OCI-LY1 (cell line): ENCODE measurements around the gene CARS2.
"Not testable (repeated sequence)": the region's sequence is repeated elsewhere in the genome, so short reads cannot be mapped to it uniquely, and the experiment has no call there.

Experiments
- H2AFZ ChIP-seq: fragments of 200-600 bp; sonication (generic), shearing (Covaris generic); 2 replicates; pipeline ENCODE4 v1.6.0; 2014; ENCODE audit warnings: antibody characterized with exemption, mild to moderate bottlenecking, low read length
- H3F3A ChIP-seq: fragments of 200-600 bp; sonication (generic), shearing (Covaris generic); 2 replicates; pipeline ENCODE4 v1.6.0; 2014; ENCODE audit warnings: mild to moderate bottlenecking, antibody characterized with exemption, low read length, moderate library complexity; ENCODE audit not compliant: insufficient read depth
- H3K27ac ChIP-seq: fragments of 200-600 bp; sonication (generic); 2 replicates; pipeline ENCODE4 v1.5.1; 2014; ENCODE audit warnings: low read length, mixed run types, mild to moderate bottlenecking, low read depth; ENCODE audit not compliant: poor library complexity, severe bottlenecking
- H3K27me3 ChIP-seq: fragments of 200-600 bp; sonication (generic); 2 replicates; pipeline ENCODE4 v1.6.0; 2014; ENCODE audit warnings: antibody characterized with exemption, mild to moderate bottlenecking, low read length, moderate library complexity; ENCODE audit not compliant: insufficient read depth
- H3K36me3 ChIP-seq: fragments of 200-600 bp; sonication (generic); 2 replicates; pipeline ENCODE4 v1.6.1; 2014; ENCODE audit warnings: mild to moderate bottlenecking, antibody characterized with exemption, low read length, moderate library complexity, mixed read lengths; ENCODE audit not compliant: insufficient read depth
- H3K4me1 ChIP-seq: fragments of 200-600 bp; sonication (generic); 2 replicates; pipeline ENCODE4 v1.5.1; 2014; ENCODE audit warnings: mild to moderate bottlenecking, low read length, moderate library complexity; ENCODE audit not compliant: insufficient read depth, severe bottlenecking
- H3K4me2 ChIP-seq: fragments of 200-600 bp; sonication (generic), shearing (Covaris generic); 2 replicates; pipeline ENCODE4 v1.6.1; 2014; ENCODE audit warnings: low read length
- H3K4me3 ChIP-seq: fragments of 200-600 bp; sonication (generic); 2 replicates; pipeline ENCODE4 v1.5.1; 2014; ENCODE audit warnings: low read length, low read depth, mild to moderate bottlenecking, mixed read lengths; ENCODE audit not compliant: poor library complexity, severe bottlenecking
- H3K79me2 ChIP-seq: fragments of 200-600 bp; shearing (Covaris generic); 2 replicates; pipeline ENCODE4 v1.6.1; 2016; ENCODE audit warnings: mixed run types, low read length, mixed read lengths; ENCODE audit not compliant: insufficient read depth
- H3K9ac ChIP-seq: fragments of 200-600 bp; sonication (generic), shearing (Covaris generic); 2 replicates; pipeline ENCODE4 v1.6.1; 2014; ENCODE audit warnings: mild to moderate bottlenecking, low read length, mixed read lengths
- H3K9me2 ChIP-seq: fragments of 200-600 bp; sonication (generic), shearing (Covaris generic); 2 replicates; pipeline ENCODE4 v1.6.1; 2014; ENCODE audit warnings: low read depth, mild to moderate bottlenecking, low read length, mixed read lengths
- H3K9me3 ChIP-seq: fragments of 200-600 bp; shearing (Covaris generic); 2 replicates; pipeline ENCODE4 v1.6.1; 2014; ENCODE audit warnings: low read length, mixed read lengths
- H4K20me1 ChIP-seq: fragments of 200-600 bp; sonication (generic), shearing (Covaris generic); 2 replicates; pipeline ENCODE4 v1.6.0; 2016; ENCODE audit warnings: mild to moderate bottlenecking, low read length; ENCODE audit not compliant: insufficient read depth
- EZH2 ChIP-seq: fragments of 200-600 bp; sonication (generic), shearing (Covaris generic); IDR thresholded peaks from 2 replicates; pipeline ENCODE4 v1.8.0; 2017; ENCODE audit warnings: borderline replicate concordance, mixed run types, mild to moderate bottlenecking, antibody characterized with exemption, low read length, moderate library complexity, mixed read lengths
- TF ChIP-seq, protein P1 (sequence below): fragments of 200-600 bp; sonication (generic), shearing (Covaris generic); IDR thresholded peaks from 2 replicates; pipeline ENCODE4 v1.5.1; 2017; ENCODE audit warnings: mild to moderate bottlenecking, antibody characterized with exemption, low read length, moderate library complexity, mixed read lengths

The CARS2 gene

GRCh38 chr13:110702089-110702488, 3.8 kb downstream of the CARS2 start:
- Histone ChIP-seq H3K9ac (no peak overlapping the region), H3K4me2 (no peak overlapping the region), H2AFZ (no peak overlapping the region), H3K9me3 (no peaks in the 10 kb centered on the region), H3F3A (no peaks in the 10 kb centered on the region), H3K27me3 (no peaks in the 10 kb centered on the region), H3K4me1 (peaks cover 49% of the 10 kb centered on the region), H3K9me2 (no peaks in the 10 kb centered on the region), H3K27ac (no peak overlapping the region), H3K4me3 (no peak overlapping the region), H4K20me1 (no peaks in the 10 kb centered on the region), H3K36me3 (peaks cover 71% of the 10 kb centered on the region), H3K79me2 (peaks cover 15% of the 10 kb centered on the region)
- no peak for TF ChIP-seq EZH2
- TF ChIP-seq, protein P1, sequence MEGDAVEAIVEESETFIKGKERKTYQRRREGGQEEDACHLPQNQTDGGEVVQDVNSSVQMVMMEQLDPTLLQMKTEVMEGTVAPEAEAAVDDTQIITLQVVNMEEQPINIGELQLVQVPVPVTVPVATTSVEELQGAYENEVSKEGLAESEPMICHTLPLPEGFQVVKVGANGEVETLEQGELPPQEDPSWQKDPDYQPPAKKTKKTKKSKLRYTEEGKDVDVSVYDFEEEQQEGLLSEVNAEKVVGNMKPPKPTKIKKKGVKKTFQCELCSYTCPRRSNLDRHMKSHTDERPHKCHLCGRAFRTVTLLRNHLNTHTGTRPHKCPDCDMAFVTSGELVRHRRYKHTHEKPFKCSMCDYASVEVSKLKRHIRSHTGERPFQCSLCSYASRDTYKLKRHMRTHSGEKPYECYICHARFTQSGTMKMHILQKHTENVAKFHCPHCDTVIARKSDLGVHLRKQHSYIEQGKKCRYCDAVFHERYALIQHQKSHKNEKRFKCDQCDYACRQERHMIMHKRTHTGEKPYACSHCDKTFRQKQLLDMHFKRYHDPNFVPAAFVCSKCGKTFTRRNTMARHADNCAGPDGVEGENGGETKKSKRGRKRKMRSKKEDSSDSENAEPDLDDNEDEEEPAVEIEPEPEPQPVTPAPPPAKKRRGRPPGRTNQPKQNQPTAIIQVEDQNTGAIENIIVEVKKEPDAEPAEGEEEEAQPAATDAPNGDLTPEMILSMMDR: no peak

DNA sequence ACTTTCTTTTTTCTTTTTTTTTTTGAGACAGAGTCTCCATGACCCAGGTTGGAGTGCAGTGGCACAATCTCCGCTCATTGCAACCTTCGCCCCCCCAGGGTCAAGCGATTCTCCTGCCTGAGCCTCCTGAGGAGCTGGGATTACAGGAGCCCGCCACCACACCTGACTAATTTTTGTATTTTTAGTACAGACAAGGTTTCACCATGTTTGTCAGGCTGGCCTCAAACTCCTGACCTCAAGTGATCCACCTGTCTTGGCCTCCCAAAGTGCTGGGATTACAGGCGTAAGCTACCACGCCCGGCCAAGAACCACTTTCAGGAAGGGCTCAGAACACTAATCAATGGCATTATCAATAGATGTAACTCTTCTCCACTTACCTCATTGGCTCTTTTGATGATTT, 4.9 kb downstream of the CARS2 start:
- not testable (repeated sequence) for H3K9ac ChIP-seq, H3K27ac ChIP-seq, H3K4me2 ChIP-seq, H3K4me3 ChIP-seq, H4K20me1 ChIP-seq, H2AFZ ChIP-seq, H3K9me2 ChIP-seq, H3K9me3 ChIP-seq, H3F3A ChIP-seq, H3K27me3 ChIP-seq
- peaks cover 15% of the 10 kb centered on the region for H3K79me2 ChIP-seq
- H3K4me1 ChIP-seq: peaks cover 41% of the 10 kb centered on the region
- peaks cover 80% of the 10 kb centered on the region for H3K36me3 ChIP-seq

DNA sequence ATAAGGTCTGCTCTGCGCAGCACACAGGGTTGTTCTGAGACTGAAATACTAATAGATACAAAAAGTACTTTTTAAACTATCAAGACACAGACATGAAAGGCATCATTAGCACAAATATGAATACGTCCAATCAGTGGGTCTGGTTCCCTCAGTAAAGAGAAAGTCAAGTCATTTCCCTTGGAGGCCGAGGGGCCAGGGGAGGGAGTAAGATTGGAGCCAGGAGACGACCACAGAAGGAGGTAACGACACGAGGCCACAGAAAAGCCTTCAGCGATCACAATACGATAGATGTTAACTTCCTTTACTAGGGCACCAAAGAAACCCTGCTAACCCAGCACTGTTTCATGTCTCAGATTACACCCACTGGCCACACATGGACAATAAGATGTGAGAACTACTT, 5.3 kb downstream of the CARS2 start:
- H3F3A ChIP-seq: no peaks in the 10 kb centered on the region
- no peaks in the 10 kb centered on the region for H3K9me2 ChIP-seq
- no peak overlapping the region for H3K27ac ChIP-seq
- H3K4me3 ChIP-seq: no peak overlapping the region
- no peak overlapping the region for H3K4me2 ChIP-seq
- peaks cover 41% of the 10 kb centered on the region for H3K4me1 ChIP-seq
- H3K27me3 ChIP-seq: no peaks in the 10 kb centered on the region
- H3K9ac ChIP-seq: no peak overlapping the region
- H2AFZ ChIP-seq: no peak overlapping the region
- H3K9me3 ChIP-seq: no peaks in the 10 kb centered on the region
- H3K36me3 ChIP-seq: peaks cover 83% of the 10 kb centered on the region
- TF ChIP-seq EZH2: no peak
- TF ChIP-seq, protein P1: no peak
- H4K20me1 ChIP-seq: no peaks in the 10 kb centered on the region
- peaks cover 14% of the 10 kb centered on the region for H3K79me2 ChIP-seq

DNA sequence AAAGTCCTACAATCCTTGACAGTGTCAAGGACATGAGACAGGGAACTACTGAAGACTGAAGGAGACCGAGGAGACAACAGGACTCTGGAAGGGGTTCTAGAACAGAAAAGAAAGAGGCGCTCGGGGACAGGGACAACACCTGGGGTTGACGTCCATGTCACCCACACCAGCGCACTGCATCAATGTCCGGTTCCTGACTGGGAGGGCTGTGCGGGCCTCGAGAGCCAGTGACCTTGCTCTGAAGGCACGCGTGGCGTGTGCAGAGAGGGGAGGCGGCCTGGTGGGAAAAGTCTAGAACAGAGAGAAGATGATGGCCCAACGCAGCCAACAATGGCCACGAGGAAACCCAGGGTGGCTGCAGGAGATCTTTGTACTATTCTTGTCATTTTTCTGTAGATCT, 5.7 kb downstream of the CARS2 start:
- no peak overlapping the region for H2AFZ ChIP-seq
- no peak overlapping the region for H3K9ac ChIP-seq
- no peak overlapping the region for H3K4me2 ChIP-seq
- H3K4me3 ChIP-seq: no peak overlapping the region
- TF ChIP-seq, protein P1: no peak
- TF ChIP-seq EZH2: no peak
- H4K20me1 ChIP-seq: no peaks in the 10 kb centered on the region
- H3K27me3 ChIP-seq: no peaks in the 10 kb centered on the region
- no peaks in the 10 kb centered on the region for H3K9me3 ChIP-seq
- no peak overlapping the region for H3K27ac ChIP-seq
- peaks cover 39% of the 10 kb centered on the region for H3K4me1 ChIP-seq
- H3K36me3 ChIP-seq: peaks cover 83% of the 10 kb centered on the region
- H3K79me2 ChIP-seq: peaks cover 10% of the 10 kb centered on the region
- H3F3A ChIP-seq: no peaks in the 10 kb centered on the region
- no peaks in the 10 kb centered on the region for H3K9me2 ChIP-seq
